Measurements from ENCODE around the gene WDR88. TPM values are rescaled to one million over a fixed set of nuclear protein-coding genes. Genes with fewer than 3 reads are reported as not detected.
A peak's percentile ranks its signal among the peaks of the same experiment; 100 is the strongest.

The WDR88 gene
- not detected in 2 replicates for total RNA-seq (2014; rRNA removed; shearing (Covaris generic))
- polyA plus RNA-seq (2015; cell fraction: cytosol; rRNA removed), result not detected in 2 replicates
- not detected in 2 replicates for polyA plus RNA-seq (2015; cell fraction: nucleus; rRNA removed)

GRCh38 chr19:33132021-33132420 lies at the start of gene WDR88:
WDR88 (plus strand) TSS chr19:33132114; CDS start chr19:33132170, 56 bp downstream.
- no peak for DNase-seq (ENCODE audit: low read depth)

- DNase-seq (ENCODE audit: low read depth), result no peak
Observed at GRCh38 chr19:33085570-33086128, 46.3 kb upstream of the WDR88 start.

GRCh38 chr19:33086955-33087354 lies 45.0 kb upstream of the WDR88 start:
- no peak for DNase-seq (ENCODE audit: low read depth)

GRCh38 chr19:33089010-33089409 lies 42.9 kb upstream of the WDR88 start:
- DNase-seq (ENCODE audit: low read depth), result no peak

GRCh38 chr19:33090179-33090578 lies 41.7 kb upstream of the WDR88 start:
- DNase-seq (ENCODE audit: low read depth), result no peak

- no peak for DNase-seq (ENCODE audit: low read depth)
Observed at GRCh38 chr19:33093420-33094210, 38.3 kb upstream of the WDR88 start.

- DNase-seq (ENCODE audit: low read depth), result no peak
Observed at GRCh38 chr19:33094436-33095067, 37.4 kb upstream of the WDR88 start.

GRCh38 chr19:33096005-33096404 lies 35.9 kb upstream of the WDR88 start:
- DNase-seq (ENCODE audit: low read depth), result no peak

- peak; percentile 56 for DNase-seq (ENCODE audit: low read depth)
Observed at GRCh38 chr19:33098055-33098534, 33.8 kb upstream of the WDR88 start.

GRCh38 chr19:33100894-33101644 lies 30.8 kb upstream of the WDR88 start:
- DNase-seq (ENCODE audit: low read depth), result no peak

- no peak for DNase-seq (ENCODE audit: low read depth)
Observed at GRCh38 chr19:33102893-33103292, 29.0 kb upstream of the WDR88 start.

GRCh38 chr19:33108161-33108560 lies 23.8 kb upstream of the WDR88 start:
- DNase-seq (ENCODE audit: low read depth), result no peak

GRCh38 chr19:33110137-33110910 lies 21.6 kb upstream of the WDR88 start:
- DNase-seq (ENCODE audit: low read depth), result no peak

GRCh38 chr19:33111587-33111986 lies 20.3 kb upstream of the WDR88 start:
- no peak for DNase-seq (ENCODE audit: low read depth)

GRCh38 chr19:33114312-33114711 lies 17.6 kb upstream of the WDR88 start:
- DNase-seq (ENCODE audit: low read depth), result no peak

GRCh38 chr19:33117501-33117900 lies 14.4 kb upstream of the WDR88 start:
- DNase-seq (ENCODE audit: low read depth), result no peak

GRCh38 chr19:33118643-33119042 lies 13.3 kb upstream of the WDR88 start:
- DNase-seq (ENCODE audit: low read depth), result no peak

- no peak for DNase-seq (ENCODE audit: low read depth)
Observed at GRCh38 chr19:33124207-33125098, 7.5 kb upstream of the WDR88 start.

GRCh38 chr19:33125929-33126388 lies 6.0 kb upstream of the WDR88 start:
- DNase-seq (ENCODE audit: low read depth), result peak; percentile 44
